Activated naive CD8-positive, alpha-beta T cell treated with anti-CD3 and anti-CD28 coated beads for 36 hours (primary cell): ENCODE results near the gene ITGA1. TPM values are rescaled to one million over a fixed set of nuclear protein-coding genes. Genes with fewer than 3 reads are reported as not detected.

ENCODE experiments used
- DNase-seq: peaks from one replicate; pipeline ENCODE4 v3.0.0; 2021
- H3K27ac Mint-ChIP-seq: one replicate; pipeline ENCODE4 v1.8.0; 2022; ENCODE audit warnings: mild to moderate bottlenecking, moderate library complexity, mixed read lengths
- H3K27me3 Mint-ChIP-seq: one replicate; pipeline ENCODE4 v1.8.0; 2022; ENCODE audit warnings: mild to moderate bottlenecking, mixed read lengths
- H3K36me3 Mint-ChIP-seq: one replicate; pipeline ENCODE4 v1.8.0; 2021; ENCODE audit warnings: mild to moderate bottlenecking, mixed read lengths
- H3K4me1 Mint-ChIP-seq: one replicate; pipeline ENCODE4 v1.8.0; 2021; ENCODE audit warnings: mixed read lengths
- H3K4me3 Mint-ChIP-seq: one replicate; pipeline ENCODE4 v1.8.0; 2022; ENCODE audit warnings: mild to moderate bottlenecking, moderate library complexity, mixed read lengths
- H3K9me3 Mint-ChIP-seq: one replicate; pipeline ENCODE4 v1.8.0; 2022; ENCODE audit warnings: mixed read lengths
- total RNA-seq, 2 experiments: library from RNA; stranded (reverse); gene quantifications; one replicate each; pipeline ENCODE4 v1.2.3, GENCODE V29; 2021

Gene ITGA1
- total RNA-seq, 2 experiments from 2014 or later: 6.9 to 9.9 TPM

DNA sequence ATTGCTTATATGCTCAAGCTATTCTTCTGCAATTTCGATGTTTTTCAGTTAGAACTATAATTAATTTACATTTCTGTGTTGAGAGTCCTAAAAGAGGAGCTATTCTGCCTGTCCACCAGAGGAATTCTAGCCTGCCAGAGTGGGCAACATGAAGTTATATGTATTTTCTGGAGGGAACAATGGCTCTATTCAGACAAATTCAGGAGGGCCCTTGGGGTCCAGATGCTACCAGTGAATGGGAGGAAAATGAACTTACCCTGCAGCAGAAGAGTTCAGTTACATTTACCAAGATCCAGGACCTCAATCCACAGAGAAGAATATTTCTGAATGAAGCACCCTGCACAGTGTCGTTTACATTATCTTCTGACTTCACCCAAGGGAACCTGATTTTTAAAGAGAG, 80.7 kb downstream of the ITGA1 start:
- no peak overlapping the region for H3K4me3 Mint-ChIP-seq
- H3K36me3 Mint-ChIP-seq: no peaks in the 10 kb centered on the region
- no peaks in the 10 kb centered on the region for H3K27me3 Mint-ChIP-seq
- no peak overlapping the region for H3K27ac Mint-ChIP-seq
- H3K9me3 Mint-ChIP-seq: no peaks in the 10 kb centered on the region
- no peaks in the 10 kb centered on the region for H3K4me1 Mint-ChIP-seq
- DNase-seq: no peak

DNA sequence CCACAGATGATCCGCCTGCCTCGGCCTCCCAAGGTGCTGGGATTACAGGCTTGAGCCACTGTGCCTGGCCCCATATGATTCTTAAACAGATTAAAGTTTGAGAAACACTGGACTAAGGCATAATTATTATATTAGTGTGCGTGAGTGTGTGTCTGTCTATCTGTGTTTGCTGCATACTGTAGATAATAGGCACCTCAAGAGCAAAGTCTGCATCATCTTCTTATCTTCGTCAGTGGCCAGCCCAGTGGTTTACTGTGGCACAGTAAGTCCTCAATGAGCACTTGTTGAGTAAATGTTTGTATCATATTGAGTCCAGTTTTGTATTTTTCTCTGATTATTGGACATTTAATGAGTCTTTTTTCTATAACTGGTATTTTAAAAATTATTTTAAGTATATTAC, 81.7 kb downstream of the ITGA1 start:
- DNase-seq: no peak
- Mint-ChIP-seq H3K4me3 (no peak overlapping the region), H3K9me3 (no peaks in the 10 kb centered on the region), H3K27me3 (no peaks in the 10 kb centered on the region), H3K27ac (no peak overlapping the region), H3K36me3 (no peaks in the 10 kb centered on the region), H3K4me1 (no peaks in the 10 kb centered on the region)

DNA sequence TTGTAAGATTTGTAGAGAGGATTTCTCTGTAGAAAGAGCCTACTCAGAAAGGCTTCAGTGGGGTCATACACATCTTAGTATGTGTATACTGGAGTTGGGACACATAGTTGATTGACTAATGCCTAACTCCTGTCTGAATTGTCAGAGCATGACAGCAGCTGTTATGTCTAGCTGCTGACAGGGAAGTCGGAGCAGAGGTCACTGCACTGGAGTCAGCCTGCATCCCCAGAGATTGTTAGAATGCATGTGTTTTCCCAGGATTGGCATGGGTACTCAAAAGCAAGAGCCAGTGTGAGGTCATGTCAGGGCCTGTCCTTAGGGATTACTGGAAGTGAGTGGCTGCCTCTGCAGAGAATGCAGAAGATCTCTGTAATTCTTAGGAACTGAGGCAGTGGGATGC, 82.7 kb downstream of the ITGA1 start:
- no peaks in the 10 kb centered on the region for H3K27me3 Mint-ChIP-seq
- no peak for DNase-seq
- H3K9me3 Mint-ChIP-seq: no peaks in the 10 kb centered on the region
- H3K36me3 Mint-ChIP-seq: no peaks in the 10 kb centered on the region
- no peak overlapping the region for H3K27ac Mint-ChIP-seq
- no peaks in the 10 kb centered on the region for H3K4me1 Mint-ChIP-seq
- H3K4me3 Mint-ChIP-seq: no peak overlapping the region

DNA sequence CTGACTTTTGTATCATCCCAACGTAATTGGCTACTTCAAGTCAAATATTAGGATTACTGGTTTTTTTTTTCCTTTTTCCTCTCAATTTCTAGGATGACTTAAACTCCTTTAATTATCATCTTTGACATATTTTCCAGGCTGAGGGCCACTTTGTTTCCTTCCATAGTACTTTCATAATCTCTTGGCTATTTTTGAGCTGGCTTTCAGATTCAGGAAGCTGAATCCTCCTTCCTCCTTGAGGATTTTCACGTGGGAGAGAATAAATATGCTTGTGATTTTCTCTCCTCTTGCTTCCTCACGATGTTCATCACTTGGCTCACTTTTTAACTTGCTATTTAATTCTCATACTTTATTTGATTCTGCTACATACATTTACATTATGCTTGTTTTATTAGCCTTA, 88.1 kb downstream of the ITGA1 start:
- no peak for DNase-seq
- no peak overlapping the region for H3K4me3 Mint-ChIP-seq
- no peaks in the 10 kb centered on the region for H3K27me3 Mint-ChIP-seq
- no peaks in the 10 kb centered on the region for H3K9me3 Mint-ChIP-seq
- no peaks in the 10 kb centered on the region for H3K36me3 Mint-ChIP-seq
- H3K4me1 Mint-ChIP-seq: no peaks in the 10 kb centered on the region
- no peak overlapping the region for H3K27ac Mint-ChIP-seq

DNA sequence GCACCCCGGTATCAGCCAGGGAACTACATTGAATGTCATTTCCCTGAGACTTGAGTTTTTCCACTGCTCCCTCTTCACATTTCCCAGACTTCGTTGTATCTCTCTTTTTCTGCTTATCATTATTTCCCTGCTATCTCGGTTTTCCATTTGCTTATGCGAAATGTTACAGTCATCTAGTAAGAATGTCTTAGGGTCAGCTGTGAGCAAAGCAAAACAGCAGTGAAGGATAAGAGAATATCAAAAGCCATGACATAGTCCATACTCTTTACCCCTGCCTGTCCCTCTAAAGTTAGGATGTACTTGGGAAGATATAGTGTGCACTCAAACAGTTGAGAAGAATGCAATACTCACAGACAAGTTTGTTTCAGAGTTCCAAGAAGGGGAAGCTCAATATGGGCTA, 88.7 kb downstream of the ITGA1 start:
- H3K9me3 Mint-ChIP-seq: no peaks in the 10 kb centered on the region
- H3K27me3 Mint-ChIP-seq: no peaks in the 10 kb centered on the region
- H3K27ac Mint-ChIP-seq: no peak overlapping the region
- H3K36me3 Mint-ChIP-seq: no peaks in the 10 kb centered on the region
- no peak for DNase-seq
- H3K4me1 Mint-ChIP-seq: no peaks in the 10 kb centered on the region
- H3K4me3 Mint-ChIP-seq: no peak overlapping the region

DNA sequence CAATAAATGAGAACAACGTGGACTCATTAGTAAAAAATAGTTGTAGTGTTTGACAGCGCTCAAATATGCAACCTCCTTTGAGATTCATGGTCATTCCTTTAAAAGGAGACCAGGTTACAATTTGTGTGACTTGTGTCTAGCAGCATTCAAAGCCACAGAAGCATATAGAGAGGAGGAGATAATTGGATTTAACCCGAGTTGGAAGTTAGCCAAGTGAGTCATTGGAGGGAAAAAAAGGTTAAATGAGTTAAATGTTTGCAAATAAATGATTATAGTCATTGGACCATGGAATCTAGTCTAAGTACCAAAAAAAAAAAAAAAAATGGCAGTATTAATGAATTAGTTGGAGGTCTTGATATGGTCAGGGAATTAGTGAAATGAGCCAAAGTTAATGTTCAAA, 90.9 kb downstream of the ITGA1 start:
- Mint-ChIP-seq H3K4me1 (no peaks in the 10 kb centered on the region), H3K36me3 (no peaks in the 10 kb centered on the region), H3K9me3 (no peaks in the 10 kb centered on the region), H3K27me3 (no peaks in the 10 kb centered on the region), H3K4me3 (no peak overlapping the region), H3K27ac (no peak overlapping the region)
- DNase-seq: no peak

DNA sequence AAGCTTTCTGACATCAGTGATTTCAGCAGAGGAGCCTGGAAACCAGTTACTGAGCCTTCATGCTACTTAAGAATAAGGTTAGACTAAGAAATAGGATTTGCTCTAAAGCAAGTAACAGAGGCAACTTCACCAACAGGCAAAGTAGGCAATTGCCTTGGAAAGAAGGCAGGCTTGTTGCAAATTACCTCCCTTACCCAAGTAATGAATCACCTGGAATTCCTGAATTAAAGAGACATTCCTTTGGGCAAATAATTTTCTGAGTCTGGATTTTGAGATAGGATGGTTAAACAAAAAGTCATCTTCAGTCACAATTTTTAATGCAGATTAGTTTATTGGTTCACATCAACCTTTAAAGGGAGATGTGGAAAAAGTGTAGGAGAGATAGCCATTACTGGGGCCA, 92.8 kb downstream of the ITGA1 start:
- Mint-ChIP-seq H3K27me3 (no peaks in the 10 kb centered on the region), H3K27ac (no peak overlapping the region), H3K4me3 (no peak overlapping the region), H3K4me1 (no peaks in the 10 kb centered on the region), H3K36me3 (no peaks in the 10 kb centered on the region), H3K9me3 (no peaks in the 10 kb centered on the region)
- no peak for DNase-seq

DNA sequence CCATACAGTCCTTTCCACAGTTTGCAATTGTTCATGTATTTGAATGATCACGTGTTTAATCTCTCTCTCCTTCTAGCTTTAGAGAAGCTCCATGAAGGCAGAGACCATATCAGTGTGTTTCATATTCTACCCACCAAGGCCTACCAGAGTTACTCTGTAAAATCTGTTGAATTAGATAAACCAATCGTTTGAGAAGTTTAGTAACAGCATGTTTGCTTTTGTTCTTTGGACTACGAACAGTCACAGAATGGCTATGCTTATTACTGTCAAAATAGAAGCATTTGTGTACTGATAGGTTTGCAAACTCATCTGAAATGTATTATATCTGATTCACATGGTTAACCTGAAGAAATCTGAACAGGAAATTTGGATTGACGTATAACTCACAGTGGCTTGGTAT, 93.8 kb downstream of the ITGA1 start:
- H3K4me3 Mint-ChIP-seq: no peak overlapping the region
- H3K27me3 Mint-ChIP-seq: no peaks in the 10 kb centered on the region
- no peak for DNase-seq
- no peak overlapping the region for H3K27ac Mint-ChIP-seq
- no peaks in the 10 kb centered on the region for H3K4me1 Mint-ChIP-seq
- no peaks in the 10 kb centered on the region for H3K9me3 Mint-ChIP-seq
- H3K36me3 Mint-ChIP-seq: no peaks in the 10 kb centered on the region

DNA sequence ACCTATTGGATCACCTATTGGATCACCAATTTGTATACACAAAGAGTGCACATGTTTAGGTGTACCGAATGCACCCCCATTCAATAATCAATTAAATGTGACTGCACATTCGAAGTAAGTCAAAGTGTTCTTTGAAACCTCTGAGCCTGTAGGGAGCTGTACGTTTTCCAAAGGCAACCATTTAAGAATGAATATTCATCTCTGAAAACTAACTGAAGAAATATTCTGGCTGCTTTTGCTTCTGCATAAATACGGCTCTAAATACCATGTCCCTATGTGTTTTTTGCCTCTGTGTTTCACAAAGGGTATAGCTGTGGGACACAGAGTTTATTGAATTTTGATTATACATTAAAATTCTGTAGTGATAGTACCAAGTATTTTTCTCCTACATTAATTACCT, 95.4 kb downstream of the ITGA1 start:
- no peak overlapping the region for H3K27ac Mint-ChIP-seq
- H3K4me1 Mint-ChIP-seq: no peaks in the 10 kb centered on the region
- H3K9me3 Mint-ChIP-seq: no peaks in the 10 kb centered on the region
- H3K27me3 Mint-ChIP-seq: no peaks in the 10 kb centered on the region
- no peak for DNase-seq
- no peak overlapping the region for H3K4me3 Mint-ChIP-seq
- H3K36me3 Mint-ChIP-seq: peaks cover 8% of the 10 kb centered on the region

DNA sequence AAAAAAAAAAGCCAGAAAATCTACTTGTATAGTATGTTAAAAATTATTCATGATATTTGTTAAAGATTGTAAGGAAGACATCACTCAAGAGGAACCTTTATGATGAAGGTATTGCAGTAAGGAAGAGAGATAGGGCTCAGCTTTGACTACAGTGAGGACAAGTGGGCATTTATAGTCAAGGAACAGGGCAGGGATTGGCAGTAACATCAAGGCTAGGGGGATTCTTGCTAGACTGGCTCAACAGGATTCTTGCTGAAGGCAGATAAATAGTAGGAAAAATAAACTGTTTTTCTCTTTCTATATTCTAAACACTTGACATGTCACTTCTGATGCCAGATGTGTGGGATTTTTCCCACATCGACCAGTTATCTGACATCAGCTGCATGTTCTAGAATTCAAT, 96.7 kb downstream of the ITGA1 start:
- Mint-ChIP-seq H3K4me3 (no peak overlapping the region), H3K27ac (no peak overlapping the region), H3K9me3 (no peaks in the 10 kb centered on the region), H3K36me3 (peaks cover 8% of the 10 kb centered on the region), H3K27me3 (no peaks in the 10 kb centered on the region), H3K4me1 (no peaks in the 10 kb centered on the region)
- DNase-seq: no peak

DNA sequence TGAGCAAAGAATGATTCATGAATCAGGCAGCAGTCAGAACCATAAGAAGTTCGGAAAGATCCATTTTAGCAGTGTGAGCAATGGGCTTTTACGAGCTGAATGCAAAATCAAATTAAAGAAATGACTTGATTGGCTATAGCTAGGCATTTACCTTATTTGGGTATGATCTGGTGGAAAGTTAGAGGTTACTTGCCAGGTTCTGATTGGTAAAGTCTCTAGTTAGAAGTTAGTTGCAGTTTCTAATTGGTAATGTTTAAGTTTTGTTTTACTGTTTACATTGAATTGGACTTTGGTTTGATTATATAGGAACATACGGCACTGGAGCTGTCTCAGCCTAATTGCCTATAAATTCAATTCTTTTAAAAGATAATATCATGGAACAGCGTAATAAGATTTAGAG, 97.9 kb downstream of the ITGA1 start:
- DNase-seq: no peak
- Mint-ChIP-seq H3K4me1 (no peaks in the 10 kb centered on the region), H3K27me3 (no peaks in the 10 kb centered on the region), H3K9me3 (no peaks in the 10 kb centered on the region), H3K27ac (no peak overlapping the region), H3K36me3 (peaks cover 8% of the 10 kb centered on the region), H3K4me3 (no peak overlapping the region)

DNA sequence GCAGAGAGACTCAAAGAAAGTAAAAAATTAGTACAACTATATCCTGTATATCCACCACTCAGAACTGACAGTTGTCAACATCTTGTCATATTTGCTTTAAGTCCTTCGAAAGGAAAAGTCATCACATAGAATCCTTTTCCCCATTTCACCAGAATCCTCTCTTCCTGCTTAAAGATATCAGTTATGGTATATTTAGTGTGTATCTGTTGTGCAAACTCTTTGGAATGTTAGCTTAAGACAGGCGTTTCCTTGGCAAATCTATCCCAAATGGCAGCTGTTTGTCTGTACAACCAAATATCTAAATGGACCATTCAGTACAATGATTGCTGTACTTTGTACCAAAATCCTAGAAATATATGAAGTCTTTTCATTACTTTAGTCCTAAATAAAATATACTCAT, 98.5 kb downstream of the ITGA1 start:
- Mint-ChIP-seq H3K4me1 (no peaks in the 10 kb centered on the region), H3K27me3 (no peaks in the 10 kb centered on the region), H3K4me3 (no peak overlapping the region), H3K27ac (no peak overlapping the region), H3K36me3 (peaks cover 8% of the 10 kb centered on the region), H3K9me3 (no peaks in the 10 kb centered on the region)
- no peak for DNase-seq

DNA sequence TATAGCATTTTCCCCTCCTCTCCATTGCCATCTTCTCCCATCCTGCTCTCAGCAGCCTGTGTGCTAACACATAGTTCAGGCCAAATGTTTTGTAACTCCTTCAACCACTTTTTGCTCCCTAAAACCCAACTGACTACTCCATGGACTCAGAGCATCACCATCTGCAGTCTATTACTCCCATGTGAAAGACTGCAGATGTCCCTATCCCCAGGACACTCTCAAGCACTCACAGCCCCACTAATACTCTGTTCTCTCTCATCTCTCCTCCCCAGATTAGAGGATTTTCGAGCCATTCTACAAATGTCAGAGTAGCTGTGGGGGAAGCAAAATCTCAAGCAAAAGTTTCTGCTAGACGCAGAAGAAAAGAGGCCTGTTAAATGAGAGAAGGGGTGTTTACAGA, 99.3 kb downstream of the ITGA1 start:
- Mint-ChIP-seq H3K36me3 (peaks cover 8% of the 10 kb centered on the region), H3K9me3 (no peaks in the 10 kb centered on the region), H3K4me1 (no peaks in the 10 kb centered on the region), H3K27me3 (no peaks in the 10 kb centered on the region), H3K4me3 (no peak overlapping the region), H3K27ac (no peak overlapping the region)
- DNase-seq: no peak

DNA sequence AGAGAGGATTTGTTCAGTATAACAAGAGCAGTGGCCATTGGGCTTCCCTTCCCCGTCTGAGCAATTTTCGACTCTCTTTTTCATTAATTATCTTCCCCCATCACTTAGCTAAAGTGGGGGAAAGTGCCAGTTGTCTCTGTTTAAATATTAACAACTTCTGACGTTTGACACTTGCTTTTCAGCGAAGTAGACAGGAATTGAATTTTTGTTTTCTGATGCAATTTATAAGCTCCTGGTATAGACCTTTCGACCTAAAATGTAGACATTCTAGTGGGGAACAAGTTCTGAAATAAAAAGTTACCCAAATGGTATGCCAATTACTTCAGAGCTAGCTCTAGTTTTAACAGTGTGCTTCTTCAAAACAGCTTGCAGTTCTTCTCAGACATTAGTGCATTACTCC, 100.6 kb downstream of the ITGA1 start:
- no peak overlapping the region for H3K27ac Mint-ChIP-seq
- H3K4me3 Mint-ChIP-seq: no peak overlapping the region
- H3K27me3 Mint-ChIP-seq: no peaks in the 10 kb centered on the region
- no peaks in the 10 kb centered on the region for H3K9me3 Mint-ChIP-seq
- peaks cover 8% of the 10 kb centered on the region for H3K36me3 Mint-ChIP-seq
- H3K4me1 Mint-ChIP-seq: no peaks in the 10 kb centered on the region
- DNase-seq: no peak

DNA sequence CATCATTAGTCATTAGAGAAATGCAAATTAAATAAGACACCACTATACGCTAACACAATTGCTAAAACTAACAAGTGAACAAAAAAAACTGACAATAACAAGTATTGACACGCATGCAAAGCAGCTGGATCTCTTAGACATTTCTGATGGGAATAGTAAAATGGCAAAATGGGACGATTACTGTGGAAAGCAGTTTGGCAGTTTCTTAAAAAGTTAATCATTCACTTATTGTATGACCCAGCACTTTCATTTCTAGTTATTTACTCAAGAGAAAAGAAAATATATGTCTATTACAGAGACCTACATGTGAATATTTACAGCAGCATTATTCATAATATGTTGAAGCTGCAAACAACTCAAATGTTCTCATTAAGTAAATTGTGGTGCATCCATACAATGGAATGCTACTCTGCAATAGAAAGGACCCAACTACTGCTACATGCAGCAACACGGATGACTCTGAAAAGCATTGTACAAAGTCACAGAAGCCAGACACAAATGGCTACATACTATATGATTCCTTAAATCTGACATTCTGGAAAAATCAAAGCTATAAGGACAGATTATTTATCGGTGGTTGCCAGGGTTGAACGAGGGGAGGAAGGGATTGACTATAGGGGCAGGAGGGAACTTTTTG, 104.6 kb downstream of the ITGA1 start:
- Mint-ChIP-seq H3K27me3 (no peaks in the 10 kb centered on the region), H3K9me3 (no peaks in the 10 kb centered on the region), H3K27ac (no peak overlapping the region), H3K4me1 (peaks cover 4% of the 10 kb centered on the region), H3K36me3 (peaks cover 5% of the 10 kb centered on the region), H3K4me3 (no peak overlapping the region)
- no peak for DNase-seq

DNA sequence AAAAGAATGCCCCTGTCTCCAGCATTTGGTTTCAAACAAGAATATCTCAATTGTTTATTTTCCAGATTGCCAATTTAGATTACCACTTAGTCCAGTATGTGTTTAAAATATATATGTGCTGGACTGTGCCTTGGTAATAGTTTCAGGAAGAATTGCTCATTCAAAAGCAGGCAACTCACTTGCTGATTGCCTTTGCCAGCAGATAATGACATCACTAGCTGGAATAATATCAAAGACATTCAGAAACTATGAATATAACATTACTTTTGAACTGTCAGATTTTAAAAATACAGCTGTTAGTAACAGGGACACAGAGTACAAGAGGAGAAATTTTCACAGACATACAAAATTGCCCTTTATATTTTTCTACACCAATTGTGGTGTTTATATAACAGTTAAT, 105.4 kb downstream of the ITGA1 start:
- no peak for DNase-seq
- Mint-ChIP-seq H3K27ac (no peak overlapping the region), H3K9me3 (no peaks in the 10 kb centered on the region), H3K4me1 (peaks cover 4% of the 10 kb centered on the region), H3K4me3 (no peak overlapping the region), H3K36me3 (peaks cover under 1% of the 10 kb centered on the region), H3K27me3 (no peaks in the 10 kb centered on the region)

DNA sequence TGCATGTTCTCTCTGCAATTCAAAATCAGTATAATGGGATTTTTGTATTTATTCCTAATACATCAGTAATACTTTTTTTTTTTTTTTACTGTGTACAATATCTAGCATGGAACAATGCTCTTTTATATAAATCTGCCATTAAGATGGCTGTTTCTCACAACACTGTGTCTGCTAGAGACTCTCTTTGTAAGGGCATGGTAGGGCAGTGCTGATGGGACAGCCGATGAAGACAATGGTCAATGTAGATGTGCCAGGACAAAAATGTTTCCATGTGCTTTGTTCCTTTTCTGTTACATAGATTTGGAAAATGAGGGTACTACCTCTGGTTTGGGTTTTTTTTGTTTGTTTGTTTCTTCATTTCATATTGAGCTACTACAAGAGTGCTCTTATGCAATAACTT, 106.1 kb downstream of the ITGA1 start:
- Mint-ChIP-seq H3K4me1 (peaks cover 4% of the 10 kb centered on the region), H3K27me3 (no peaks in the 10 kb centered on the region), H3K9me3 (no peaks in the 10 kb centered on the region), H3K36me3 (no peaks in the 10 kb centered on the region), H3K27ac (no peak overlapping the region), H3K4me3 (no peak overlapping the region)
- DNase-seq: no peak
